Activated CD4-positive, alpha-beta T cell treated with anti-CD3 and anti-CD28 coated beads, Interleukin-2, amount 50 U/mL, for 16 hours (primary cell): ENCODE results near the gene TIE1.

Experiments used
- DNase-seq: peaks from one replicate; pipeline ENCODE4 v3.0.0-alpha.2; 2020

The TIE1 gene

DNA sequence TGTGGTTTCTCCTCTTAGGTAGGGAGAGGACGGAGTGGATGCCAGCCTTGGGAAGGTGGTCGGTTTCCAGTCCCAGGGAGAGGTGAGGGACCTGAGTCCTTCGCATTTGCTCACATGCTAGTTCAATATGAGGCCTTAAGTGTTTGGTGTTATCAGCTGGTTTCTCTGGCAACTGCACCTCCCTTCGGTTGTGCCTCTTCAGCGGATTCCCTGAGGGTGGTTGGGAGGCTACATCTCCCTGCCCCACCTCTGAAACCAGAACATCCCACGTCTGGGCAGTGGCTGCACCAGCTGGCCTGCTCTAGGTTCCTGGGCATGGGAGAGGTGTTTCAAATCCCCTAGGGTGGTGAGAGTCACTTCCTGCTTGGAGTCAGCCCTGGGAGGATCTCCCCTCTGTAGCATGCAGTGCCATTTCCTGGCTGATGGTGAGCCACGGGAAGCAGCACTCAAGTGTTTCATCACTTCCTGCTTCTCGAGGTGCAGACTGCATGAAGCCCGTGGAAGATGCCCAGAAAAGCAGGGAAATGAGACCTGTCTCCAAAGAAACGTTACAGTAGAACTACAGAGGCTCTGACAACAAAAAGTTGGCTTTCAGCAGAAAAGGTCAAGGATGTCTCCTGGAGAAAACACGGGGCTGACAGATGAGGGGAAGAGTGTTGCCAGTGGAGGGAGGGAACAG lies 26.5 kb upstream of the TIE1 start:
- DNase-seq: peak; percentile 61

DNA sequence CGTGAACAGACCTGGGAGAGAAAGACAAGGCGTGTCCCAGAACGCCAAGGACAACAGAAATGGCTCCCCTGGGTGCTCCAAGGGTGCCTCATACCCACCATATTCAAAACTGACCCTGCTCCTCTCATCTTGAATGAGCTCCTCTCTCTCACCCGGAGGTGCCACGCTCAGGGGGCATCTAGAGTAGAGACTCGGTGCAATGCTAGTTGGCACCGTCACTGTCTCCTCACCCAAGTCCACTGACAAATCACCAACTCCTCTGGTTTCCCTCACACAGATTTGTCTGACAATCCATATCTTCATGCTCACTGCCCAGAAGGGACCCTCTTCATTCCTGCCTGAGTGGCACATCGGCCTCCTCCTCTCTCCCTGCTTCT lies 26.0 kb upstream of the TIE1 start:
- no peak for DNase-seq

DNA sequence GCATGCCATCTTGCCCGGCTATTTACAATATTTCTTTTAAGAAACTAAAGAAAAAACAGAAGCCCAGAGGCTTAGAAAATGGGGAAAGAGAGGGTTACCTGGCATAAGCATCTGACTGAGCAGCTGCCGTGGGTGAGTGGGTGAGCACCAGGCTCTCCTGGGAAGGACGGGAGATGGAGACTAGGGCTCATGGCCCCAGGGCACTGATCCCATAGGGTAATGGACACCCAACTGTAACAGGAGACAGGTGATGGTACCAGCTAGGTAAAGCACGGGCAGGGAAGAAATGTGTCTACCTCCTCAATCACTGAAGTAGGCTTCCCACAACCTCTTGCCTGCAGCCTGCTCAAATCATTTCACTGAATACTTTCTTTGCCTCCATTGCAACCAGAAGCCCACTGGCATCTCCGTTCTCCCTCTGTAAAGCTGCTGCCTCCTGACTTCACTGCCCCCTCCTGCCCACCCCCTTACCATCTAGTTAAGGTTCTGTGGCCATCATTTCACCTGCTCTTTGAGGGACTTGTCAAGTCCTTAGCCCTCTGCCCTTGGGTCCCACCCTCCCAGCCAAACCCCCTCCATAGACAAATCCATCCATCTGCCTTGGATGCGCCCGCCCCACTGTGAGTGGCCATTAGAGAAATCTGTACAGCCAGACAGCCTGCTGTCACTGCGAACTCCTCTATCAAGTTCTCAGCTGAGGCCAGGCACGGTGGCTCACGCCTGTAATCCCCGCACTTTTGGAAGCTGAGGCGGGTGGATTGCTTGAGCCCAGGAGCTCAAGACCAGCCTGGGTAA lies 24.8 kb upstream of the TIE1 start:
- DNase-seq: no peak

DNA sequence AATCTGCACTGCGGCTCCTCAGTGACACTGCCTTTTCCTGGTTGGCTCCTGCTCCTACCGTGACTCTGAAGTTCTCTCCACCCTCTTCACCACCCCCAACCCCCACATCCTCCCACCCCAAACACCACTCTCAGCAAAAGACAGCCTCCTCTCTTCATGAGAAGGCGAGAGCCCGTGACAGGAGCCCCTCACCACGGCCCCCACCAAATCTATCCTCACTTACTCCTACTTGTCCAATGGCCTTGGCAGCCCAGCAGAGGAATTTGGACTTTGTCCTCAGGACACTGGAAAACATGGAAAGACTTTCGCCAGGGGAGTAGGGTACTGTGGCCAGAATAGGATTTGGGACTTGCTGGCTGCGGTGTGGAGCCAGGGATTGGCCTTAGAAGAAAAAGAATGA lies 24.1 kb upstream of the TIE1 start:
- no peak for DNase-seq

DNA sequence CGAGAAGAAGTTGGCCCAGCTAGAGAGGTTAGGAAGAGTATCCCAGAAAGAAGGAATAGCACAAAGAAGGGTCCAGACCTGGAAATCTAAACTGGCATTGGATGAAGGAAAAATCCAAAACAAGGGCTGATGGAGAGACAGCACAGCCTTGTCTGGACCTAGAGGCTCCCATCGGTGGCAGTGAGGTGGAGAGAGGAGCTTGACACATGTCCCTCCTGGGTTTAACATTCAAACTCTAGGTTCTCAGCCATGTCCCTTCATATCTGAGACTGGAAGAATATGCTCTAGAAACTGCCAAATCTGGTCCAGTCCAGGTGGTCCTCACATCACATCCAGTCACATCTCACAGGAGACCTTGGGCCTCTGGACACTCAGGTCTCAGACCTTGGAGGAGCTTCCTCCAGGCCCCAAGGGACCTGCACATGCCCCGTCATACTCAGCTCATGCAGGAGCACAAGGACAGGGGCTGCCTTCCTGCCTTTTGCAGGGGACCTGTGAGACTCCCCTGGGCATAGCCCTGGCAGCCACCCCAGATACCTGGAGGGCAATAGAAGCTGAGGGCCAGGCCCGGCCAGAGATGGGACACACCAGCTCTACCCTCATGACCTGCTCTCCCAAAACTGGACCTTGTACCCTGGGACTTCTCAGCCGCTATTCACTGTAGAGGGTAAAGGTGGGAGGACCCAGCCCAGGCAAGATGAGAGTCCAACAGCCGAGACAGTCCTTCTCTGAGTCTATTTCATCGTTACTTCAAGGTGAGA lies 23.5 kb upstream of the TIE1 start:
- DNase-seq: no peak

DNA sequence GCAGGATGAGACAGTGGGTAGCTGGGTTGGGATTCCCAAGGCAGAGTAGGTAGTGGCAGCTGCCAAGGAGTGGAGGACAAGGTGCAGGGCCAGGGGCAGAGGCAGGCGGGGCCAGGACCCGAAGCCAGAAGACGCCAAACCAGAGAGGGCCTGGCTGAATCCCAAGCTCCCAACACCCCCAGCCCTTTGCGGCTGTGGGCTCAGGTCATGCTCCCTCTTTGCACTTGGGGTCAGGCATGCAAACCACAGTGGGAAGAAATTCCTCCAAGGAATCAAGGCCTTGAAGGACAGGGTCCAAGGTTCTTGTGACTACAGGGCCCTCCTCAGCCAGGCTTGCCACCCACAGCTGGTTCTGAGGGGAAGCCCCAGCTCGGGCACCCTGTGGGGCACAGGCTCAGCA lies 21.6 kb upstream of the TIE1 start:
- no peak for DNase-seq

DNA sequence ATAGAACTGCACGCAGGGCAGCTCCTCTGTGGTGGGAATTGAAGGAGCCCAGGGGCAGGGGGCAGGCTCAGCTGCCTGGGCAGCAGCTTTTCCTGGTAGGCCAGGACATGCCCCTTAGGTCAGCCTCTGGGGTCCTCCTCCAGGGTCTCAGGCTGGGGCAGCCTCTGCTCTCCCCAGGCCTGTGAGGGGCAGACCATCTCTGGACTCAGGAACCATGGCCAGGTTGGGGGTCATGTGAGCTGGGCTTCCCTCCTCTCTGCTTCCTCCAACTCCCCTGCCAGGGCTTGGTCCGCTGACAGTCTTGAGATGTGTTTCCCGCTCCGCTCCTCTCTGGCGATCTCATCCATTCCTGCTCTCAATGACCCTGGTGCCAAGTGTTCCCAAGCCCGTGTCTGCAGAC lies 21.1 kb upstream of the TIE1 start:
- DNase-seq: no peak

DNA sequence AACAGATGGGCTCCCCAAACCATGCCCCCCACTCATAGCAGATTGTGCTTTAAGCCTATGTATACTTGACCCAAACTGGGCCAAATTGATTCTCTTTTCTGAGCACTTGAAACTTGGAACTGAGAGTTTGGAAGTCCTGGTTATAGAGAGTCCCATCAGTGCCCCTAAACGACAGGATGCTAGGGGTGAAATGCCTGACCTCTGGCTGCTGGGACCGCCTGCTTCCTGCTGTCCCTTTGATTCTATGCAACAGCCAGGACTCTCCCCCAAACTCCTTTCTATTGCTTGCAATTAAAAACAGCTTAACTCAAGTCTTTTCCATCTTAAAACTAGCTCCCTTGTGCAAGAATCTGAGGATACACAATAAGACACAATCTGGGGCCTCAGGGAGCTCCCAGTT lies 20.1 kb upstream of the TIE1 start:
- DNase-seq: no peak

DNA sequence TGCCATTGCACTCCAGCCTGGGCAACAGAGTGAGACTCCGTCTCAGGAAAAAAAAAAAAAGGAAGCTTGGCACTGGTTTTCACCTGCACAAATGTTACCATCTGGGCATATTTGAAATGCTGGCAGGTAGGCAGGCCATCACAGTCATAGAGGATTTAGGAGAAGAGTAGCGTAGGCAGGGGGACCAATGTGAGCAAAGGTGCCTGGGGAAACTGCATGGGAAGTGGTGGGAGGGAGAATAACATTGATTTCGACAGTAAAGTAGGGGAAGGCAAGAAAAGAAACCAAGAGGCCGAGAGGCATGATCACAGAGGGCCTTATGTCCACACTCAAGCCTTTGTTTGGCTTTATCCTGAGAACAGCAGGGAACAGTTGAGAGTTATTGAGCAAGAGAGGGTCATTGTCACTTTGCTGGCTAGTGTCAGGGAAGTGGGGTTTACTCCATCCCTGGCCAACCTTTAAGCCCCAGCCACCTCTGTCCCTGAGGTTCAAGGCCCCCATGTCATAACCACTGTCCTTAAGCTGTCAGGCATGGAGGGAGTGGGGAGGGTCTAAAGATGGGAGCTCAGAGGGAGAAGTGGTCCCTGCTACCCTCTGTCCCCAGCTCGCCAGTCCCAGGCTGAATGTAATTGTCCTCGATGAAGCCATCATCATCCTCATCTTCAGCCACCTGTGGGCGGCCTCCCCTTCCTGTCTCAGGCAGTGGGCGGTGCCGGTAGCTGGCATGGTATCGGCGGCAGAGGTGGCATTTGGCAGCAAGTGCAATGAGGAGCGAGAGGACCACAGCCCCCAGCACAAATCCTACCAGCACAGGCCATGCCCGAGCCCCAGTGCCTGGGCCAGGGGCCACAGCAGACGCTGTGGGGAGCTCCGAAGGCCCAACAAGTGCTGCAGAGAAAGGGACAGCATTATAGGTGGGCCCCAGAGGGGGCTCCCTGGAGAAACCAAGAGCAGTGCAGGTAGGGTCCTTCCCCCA lies 18.3 kb upstream of the TIE1 start:
- DNase-seq: no peak

DNA sequence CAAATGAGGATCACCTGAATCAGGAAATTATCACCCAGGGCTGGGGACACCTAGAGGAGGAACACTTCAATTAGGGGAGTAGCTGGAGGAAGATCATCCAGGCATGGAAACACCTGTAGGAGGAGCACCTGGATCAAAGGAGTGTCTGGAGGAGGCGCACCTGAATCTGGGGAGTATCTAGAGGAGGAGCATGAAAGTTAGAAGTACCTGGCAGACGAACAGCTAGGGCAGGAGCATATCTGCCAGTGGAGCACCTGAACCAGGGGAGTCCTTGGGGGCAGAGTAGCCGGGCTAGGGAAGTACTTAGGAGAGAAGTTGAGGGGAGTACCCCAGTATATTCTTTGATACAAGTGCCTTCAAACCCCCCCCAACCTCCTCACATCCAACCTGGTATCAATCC lies 16.7 kb upstream of the TIE1 start:
- DNase-seq: no peak

DNA sequence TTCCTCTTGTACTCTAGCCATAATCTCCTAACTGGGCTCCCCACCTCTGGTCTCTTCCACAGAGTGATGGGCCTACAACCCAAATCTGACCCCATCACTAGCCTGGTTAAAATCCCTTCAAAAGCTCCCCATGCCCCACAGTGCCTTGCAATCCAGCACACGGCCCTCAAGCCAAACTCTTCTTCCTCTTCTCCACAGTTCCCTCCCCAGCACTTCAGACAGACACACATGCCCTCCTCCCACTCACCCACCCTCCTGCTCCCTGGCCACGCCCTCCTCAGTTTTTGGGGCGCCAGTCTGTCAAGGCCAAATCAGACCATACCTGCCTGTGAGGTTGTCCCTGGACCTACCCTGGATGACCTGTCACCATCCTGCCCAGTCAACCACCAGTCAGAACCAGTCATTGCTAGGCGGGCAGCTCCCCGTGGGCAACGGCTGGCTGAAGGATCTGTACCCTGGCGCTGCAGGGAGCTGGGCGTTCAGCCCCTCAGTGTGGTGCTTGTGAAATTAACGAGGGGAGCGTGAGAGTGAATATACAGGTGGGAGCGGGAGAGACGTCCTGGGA lies 16.2 kb upstream of the TIE1 start:
- no peak for DNase-seq

DNA sequence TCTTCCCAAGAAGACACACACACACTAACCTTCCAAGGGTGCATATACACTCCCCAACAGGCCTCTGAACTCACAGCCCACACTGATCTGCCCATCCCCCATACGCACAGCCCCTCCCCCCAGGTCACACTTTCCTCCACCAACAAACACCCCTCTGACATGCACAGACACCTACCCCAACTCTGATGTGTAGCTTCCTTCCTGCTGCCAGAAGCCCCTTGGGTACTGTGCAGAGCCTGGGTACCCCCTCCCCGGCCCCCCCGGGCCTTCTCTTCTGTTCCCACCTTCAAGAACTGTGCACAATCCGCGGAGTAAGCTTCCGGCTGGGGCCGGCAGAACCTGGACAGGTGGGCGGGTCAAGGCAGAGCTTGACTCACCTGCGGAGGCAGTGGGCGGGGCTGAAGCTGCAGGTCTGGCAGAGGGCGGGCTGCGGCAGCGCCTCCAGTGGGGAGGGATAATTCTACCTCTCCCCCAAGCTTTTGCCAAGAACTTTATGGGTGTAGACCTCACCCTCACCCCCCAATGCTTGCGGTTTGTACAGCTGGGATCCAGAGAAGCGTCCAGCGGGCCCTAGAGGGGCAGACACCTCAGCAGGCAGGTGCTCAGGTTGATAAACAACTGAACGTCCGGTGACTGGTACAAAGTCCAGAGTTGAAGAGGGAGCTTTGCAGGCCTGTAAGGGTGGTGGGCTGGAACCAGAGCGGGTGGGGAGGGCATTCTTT lies 15.4 kb upstream of the TIE1 start, which contains the start of gene C1orf210:
Gene C1orf210, minus strand, starts transcription at position 313 of the 722 bp plus-strand sequence. CDS start 2,311 bp downstream, outside the sequence.
- no peak for DNase-seq

DNA sequence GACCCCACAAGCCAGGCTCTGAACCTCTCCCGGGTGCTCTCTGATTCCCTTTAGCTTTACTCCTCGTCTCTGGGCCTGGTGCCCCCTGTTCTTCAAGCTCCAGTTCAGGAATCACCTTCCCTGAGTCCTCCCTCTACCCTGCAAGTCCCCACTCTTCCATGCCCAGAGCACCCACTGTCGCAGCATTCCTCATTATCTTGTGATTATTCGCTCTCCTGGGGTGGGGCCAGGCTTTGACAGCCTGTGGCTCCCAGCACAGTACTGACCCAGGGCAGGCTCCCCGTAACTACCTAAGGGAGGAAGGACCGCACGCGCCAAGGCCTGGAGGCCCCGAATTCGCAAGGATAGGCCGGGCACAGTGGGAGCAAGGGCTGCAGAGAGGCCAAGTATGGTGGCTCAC lies 14.7 kb upstream of the TIE1 start:
- DNase-seq: no peak

DNA sequence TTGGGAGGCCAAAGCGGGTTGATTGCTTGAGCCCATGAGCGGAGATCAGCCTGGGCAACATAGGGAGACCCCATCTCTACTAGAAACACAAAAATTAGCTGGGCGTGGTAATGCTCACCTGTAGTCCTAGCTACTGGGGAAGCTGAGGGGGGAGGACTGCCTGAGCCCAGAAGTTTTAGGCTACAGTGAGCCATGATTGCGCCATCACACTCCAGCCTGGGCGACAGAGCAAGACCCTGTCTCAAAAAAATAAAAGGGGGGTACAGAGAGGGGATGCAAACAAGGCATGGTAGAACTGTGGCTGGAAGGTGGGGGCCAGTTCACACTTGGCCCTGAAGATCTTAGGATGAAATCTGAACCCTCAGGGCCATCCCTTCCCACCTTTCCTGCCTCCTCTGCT lies 14.2 kb upstream of the TIE1 start:
- no peak for DNase-seq

DNA sequence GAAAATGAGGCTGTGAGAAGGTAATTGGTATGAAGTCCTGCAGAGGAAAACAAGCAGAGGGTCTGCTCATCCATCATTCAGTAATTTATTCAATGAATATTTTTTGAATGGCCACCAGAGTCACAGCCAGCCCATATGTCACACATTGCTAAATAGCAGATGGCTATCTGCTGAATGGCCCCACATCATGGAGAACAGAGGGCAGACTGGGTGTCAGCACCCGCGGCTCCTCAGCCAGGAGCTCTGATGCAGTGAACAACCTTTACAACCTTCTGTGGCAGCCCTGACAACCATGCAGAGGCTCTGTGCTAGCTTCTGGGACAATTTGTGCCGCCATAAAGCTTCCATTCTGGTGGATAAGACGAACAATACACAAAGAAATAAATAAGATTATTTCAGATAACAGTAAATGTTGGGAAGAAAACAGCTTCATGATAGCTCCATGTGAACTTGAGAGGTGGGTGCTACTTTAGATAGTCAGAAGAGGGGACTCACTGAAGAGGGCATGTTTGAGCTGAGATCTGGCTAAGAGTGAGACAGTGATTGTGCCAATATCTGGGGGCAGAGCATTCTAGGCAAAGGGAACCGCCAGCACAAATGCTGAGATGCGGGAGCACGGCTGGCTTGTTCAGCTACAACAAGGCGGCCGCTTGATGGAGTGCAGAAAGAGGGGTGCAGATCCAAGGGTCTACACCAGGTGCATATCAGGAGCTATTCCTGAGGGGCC lies 12.6 kb upstream of the TIE1 start:
- DNase-seq: no peak

DNA sequence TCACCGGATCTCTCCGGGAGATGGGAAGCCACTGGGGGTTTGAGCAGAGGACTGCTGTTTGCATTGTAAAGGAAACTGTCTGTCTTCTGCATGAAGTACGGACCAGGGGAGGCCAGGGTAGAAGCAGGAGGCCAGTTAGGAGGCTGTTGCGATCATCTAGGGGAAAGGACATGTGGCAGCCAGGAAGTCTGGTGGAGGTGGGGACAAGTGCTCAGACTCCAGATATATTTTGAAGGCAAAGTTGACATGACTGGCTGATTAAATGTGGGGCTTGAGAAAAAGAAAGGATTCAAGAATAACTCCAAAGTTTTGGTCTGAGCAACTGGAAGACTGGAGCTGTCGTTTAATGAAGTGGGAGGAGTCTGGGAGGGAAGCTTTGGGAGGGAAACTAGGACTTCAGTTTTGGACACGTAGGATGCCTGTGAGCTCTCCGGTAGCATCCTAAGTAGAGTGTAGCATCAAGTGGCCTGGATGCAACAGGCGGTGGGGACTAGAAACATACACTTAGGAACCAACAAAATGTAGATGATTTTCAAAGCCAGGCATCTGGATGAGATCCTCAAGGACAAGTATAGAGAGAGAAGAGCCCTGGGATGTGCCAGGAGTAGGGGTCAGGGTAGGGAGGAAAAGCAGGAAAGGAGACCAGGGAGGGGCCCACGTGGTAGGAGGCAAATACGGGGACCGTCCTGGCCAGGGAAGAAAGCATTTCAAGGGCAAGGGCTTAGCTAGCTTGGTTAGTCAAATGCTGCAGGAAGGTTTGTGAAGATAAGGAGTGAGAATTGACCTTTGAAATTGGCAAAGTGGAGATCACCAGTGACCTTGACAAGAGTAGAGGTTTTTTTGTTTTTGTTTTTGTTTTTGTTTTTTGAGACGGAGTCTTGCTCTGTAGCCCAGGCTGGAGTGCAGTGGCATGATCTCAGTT lies 11.7 kb upstream of the TIE1 start:
- no peak for DNase-seq

DNA sequence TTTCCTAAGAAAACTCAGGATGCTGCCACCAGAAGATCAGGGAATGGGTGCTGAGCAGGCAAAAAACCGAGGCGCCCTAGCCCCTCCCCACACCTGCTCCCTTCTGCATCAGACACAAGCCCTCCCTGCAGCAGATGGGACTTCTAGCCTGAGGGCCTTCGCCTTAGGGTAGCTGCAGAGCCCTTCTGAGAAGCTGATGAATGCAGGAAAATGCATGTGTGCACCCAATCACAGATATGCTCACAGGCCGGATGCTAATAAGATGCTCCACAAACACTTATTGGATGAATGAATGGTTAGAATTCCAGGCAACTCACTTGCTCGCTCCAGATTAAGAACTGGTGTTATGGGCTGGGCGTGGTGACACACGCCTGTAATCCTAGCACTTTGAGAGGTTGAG lies 8.6 kb upstream of the TIE1 start:
- DNase-seq: no peak

DNA sequence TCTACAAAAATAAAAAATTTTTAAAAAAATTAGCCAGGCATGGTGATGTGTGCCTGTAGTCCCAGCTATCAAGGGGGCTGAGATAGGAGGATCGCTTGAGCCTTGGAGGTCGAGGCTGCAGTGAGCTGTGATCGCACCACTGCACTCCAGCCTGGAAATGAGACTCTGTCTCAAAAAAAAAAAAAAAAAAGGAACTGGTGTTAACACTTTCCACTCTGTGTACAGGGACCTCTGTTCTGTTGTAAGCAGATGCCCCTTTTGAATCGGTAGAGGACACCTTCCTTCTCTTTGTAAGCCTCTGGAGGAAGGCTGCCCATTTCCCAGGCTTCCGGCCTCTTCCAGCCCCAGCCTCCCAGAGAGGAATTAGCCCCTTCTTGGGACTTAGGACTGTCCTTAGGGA lies 8.1 kb upstream of the TIE1 start:
- DNase-seq: no peak

DNA sequence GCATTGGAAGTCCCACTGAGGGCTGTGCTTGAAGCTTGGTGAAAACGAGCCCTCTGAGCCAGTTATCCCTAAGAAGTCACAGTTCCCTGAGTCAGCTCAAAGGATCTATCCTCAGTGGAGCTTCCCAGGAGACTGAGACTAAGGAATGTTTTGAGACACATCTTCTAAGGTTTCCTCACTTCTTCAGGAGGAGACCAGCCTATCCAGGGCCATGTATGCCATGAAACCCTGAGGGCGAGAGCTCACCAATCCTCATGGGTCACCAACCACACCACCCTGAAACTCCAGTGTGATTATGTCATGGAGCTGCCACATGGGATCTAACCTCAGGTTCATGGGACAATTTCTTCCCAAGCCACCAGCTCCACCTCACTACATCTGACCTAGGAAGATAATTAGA lies 7.6 kb upstream of the TIE1 start:
- DNase-seq: no peak
